Fibroblast of skin of back (primary cell): ENCODE data around the gene ITPR1.

ENCODE experiments used
- DNase-seq: peaks from one replicate; pipeline ENCODE4 v3.0.0-alpha.2; 2013

Gene ITPR1

GRCh38 chr3:4816718-4817117, 323.6 kb downstream of the ITPR1 start:
- no peak for DNase-seq

GRCh38 chr3:4817128-4817527, 324.0 kb downstream of the ITPR1 start:
- no peak for DNase-seq

GRCh38 chr3:4818164-4818563, 325.0 kb downstream of the ITPR1 start:
- DNase-seq, result no peak

- no peak for DNase-seq
Measured at GRCh38 chr3:4818986-4819693, 326.0 kb downstream of the ITPR1 start.

GRCh38 chr3:4819746-4820145, 326.6 kb downstream of the ITPR1 start:
- no peak for DNase-seq

GRCh38 chr3:4820296-4821121, 327.4 kb downstream of the ITPR1 start:
- DNase-seq, result no peak

- DNase-seq, result peak; percentile 34
Measured at GRCh38 chr3:4821338-4821737, 328.2 kb downstream of the ITPR1 start.

GRCh38 chr3:4821975-4822374, 328.8 kb downstream of the ITPR1 start:
- DNase-seq, result no peak

- DNase-seq, result no peak
Measured at GRCh38 chr3:4822568-4822967, 329.4 kb downstream of the ITPR1 start.

GRCh38 chr3:4823385-4823784, 330.2 kb downstream of the ITPR1 start:
- DNase-seq, result no peak

GRCh38 chr3:4823986-4824925, 331.1 kb downstream of the ITPR1 start:
- no peak for DNase-seq

GRCh38 chr3:4824926-4825325, 331.8 kb downstream of the ITPR1 start:
- peak; percentile 91 for DNase-seq

- no peak for DNase-seq
Measured at GRCh38 chr3:4825436-4826236, 332.5 kb downstream of the ITPR1 start.

- no peak for DNase-seq
Measured at GRCh38 chr3:4826237-4827100, 333.3 kb downstream of the ITPR1 start.

- no peak for DNase-seq
Measured at GRCh38 chr3:4827767-4828166, 334.6 kb downstream of the ITPR1 start.

GRCh38 chr3:4828279-4829030, 335.3 kb downstream of the ITPR1 start:
- DNase-seq, result peak; percentile 73

GRCh38 chr3:4829031-4829394, 335.9 kb downstream of the ITPR1 start:
- no peak for DNase-seq

GRCh38 chr3:4830586-4830914, 337.4 kb downstream of the ITPR1 start:
- no peak for DNase-seq

- no peak for DNase-seq
Measured at GRCh38 chr3:4831580-4831950, 338.4 kb downstream of the ITPR1 start.

- no peak for DNase-seq
Measured at GRCh38 chr3:4833471-4833870, 340.3 kb downstream of the ITPR1 start.
